GM19372 (cell line): ENCODE results near the gene LRRC74A.

Experiments
- ATAC-seq: cut with Tn5 transposase; IDR thresholded peaks from one replicate; pipeline ENCODE4 v1.9.1; 2021; ENCODE audit warnings: mild to moderate bottlenecking, low read depth, moderate library complexity; ENCODE audit not compliant: unreplicated experiment

The LRRC74A gene

DNA sequence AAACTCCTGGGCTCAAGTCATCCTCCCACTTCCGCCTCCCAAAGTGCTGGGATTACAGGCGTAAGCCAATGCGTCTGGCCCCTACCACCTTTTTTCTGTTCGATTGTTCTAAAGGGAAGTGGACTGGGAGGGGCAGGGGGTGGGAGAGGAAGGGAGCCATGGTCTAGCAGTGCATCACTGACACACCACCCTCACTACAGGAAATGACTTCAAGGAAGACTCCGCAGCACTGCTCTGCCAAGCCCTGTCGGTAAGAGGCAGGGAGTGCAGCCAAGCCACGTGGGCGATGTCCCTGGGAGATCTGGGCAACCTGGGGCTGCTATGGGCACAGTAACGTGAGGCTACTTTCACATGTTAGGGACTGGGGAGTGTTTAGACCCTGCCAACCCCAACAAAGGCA lies 18.0 kb downstream of the LRRC74A start:
- no peak for ATAC-seq

DNA sequence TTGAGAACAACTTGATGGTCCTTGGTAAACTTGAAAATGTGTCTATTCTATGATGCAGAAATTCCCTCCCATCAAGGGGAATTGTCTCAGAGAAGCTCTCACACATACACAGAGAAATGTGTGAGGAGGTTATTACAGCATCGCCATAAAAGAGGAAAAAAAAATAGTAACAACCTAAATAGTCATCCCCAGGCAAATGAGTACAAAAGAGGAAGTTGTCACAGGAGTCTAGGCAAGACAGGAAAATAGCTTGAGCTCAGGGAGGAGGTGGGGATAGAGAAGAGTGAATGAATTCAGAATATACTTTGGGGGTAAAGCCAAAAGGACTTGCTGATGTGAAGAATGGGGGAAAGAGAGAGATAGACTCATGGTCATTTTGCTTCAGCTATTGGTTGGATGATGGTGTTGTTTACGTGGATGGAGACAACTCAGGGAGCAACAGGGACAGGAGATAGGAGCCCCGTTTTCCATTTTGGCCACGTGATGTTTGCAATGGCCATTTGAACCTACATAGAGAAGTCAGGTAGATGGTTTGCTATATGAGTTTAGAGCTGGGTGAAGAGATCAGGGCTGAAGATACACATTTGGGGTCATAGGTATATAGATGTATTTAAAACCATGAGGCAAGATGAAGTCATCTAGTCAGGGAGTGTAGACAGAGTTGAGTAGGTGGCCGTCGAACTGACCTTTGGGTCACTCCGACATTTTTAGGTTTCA lies 20.3 kb downstream of the LRRC74A start:
- no peak for ATAC-seq

DNA sequence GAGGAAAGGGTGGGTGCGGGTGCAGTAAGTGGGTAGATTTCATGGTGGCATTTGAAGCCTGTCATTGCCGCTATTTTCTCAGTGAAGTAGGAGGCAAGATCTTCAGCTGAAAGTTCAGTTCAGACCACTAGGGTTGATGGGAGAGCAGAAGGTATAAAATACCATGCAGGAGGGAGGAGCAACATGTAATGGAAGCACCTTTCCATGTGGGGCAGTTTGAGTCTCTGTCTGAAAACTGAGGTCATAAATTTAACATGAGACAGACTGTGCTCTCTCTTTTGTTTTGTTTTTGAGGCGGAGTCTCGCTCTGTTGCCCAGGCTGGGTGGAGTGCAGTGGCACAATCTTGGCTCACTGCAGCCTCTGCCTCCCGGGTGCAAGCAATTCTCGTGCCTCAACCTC lies 22.7 kb downstream of the LRRC74A start:
- ATAC-seq, result no peak

DNA sequence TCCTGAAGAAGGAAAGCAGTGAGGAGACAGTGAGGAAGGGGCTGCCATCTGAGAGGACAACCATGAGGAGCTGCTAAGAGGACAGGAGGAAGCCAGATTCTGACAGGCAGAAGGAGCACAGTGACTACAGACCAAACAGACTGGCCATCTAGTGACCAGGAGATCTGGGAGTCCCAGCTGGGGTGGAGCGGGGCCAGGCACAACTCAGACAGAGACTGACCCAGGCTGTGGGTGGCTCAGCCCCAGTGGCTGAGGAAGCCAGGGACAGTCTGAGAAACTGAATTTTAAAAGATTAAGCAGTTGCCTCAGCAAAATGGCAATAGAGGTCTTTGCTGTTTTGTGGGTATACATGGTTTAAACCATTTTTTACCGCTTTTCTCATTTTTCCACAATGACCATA lies 28.9 kb downstream of the LRRC74A start:
- no peak for ATAC-seq

DNA sequence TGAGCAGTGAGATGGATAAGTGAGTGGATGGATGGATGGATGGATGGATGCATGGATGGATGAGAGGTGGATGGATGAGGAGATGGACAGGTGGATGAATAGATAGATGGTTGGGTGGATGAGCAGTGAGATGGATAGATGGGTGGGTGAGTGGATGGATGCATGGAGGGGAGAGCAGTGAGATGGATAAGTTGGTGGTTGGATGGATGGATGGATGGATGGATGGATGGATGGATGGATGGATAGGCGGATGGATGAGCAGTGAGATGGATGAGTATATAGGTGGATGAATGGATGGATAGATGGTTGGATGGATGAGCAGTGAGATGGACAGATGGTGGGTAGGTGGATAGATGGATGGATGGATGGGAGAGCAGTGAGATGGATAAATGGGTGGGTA lies 30.6 kb downstream of the LRRC74A start:
- ATAC-seq, result no peak

DNA sequence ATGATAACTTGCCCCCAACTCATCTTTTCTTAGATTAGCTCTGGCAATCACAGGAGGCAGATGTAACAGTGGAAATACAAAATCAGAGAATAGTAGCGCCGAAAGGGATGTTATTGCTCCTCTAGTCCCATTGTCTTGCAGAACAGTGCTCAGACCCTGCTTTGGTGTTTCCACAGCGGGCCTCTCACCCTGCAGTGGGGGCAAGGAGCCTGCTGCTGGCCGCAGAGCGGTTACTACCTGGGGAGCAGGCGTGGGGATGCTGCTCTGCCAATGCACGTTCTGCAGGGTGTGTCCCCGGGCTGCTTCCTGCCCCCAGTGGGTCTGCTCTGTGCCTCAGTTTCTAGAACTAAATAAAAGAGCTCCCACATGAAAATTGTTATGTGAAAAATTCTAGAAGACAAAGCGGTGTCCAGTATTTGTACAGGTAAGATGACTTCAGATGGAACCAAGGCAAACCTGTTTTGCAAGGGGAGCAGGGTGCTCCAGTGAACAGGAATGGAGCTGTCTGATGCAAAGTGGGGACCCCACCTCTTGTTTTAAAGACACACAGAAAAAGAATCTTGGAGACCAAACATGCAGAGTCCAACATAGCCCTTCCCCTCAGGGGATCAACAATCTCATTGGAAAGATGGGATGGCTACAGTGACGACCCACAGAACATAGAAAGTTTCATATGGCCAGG lies 35.5 kb downstream of the LRRC74A start:
- no peak for ATAC-seq

DNA sequence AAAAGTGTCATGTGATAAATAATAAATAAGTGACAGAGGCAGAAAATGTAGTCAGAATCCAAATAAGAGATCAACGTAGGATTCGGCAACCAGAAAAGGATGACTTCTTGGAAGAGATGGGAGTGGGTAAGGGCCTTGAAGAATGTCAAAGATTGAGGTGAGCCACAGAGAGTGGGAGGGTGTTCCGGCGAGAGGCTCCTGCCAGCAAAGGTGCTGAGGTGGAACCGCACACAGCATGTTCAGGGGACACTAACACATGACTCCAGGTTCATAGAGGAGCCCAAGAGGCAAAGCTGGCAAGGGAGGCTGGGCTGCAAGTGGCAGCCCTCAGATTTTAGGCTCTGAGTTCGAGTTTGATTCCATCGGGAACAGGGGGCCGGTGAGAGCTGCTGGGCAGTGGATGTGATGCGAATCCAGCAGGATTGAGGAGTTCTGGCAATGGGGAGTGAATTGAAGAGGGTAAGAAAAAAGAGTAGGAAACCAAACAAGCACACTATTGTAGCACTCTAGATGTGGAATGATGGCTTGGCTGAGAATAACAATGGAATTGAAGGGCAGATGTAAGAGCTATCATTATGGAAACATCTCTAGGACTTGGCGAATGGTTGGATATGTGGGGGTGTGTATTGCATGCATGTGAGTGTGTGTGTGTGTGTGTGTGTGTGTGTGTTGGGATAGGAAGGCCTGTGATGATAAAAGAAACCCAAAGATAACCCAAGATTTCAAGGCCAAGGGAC lies 36.5 kb downstream of the LRRC74A start:
- ATAC-seq, result no peak

DNA sequence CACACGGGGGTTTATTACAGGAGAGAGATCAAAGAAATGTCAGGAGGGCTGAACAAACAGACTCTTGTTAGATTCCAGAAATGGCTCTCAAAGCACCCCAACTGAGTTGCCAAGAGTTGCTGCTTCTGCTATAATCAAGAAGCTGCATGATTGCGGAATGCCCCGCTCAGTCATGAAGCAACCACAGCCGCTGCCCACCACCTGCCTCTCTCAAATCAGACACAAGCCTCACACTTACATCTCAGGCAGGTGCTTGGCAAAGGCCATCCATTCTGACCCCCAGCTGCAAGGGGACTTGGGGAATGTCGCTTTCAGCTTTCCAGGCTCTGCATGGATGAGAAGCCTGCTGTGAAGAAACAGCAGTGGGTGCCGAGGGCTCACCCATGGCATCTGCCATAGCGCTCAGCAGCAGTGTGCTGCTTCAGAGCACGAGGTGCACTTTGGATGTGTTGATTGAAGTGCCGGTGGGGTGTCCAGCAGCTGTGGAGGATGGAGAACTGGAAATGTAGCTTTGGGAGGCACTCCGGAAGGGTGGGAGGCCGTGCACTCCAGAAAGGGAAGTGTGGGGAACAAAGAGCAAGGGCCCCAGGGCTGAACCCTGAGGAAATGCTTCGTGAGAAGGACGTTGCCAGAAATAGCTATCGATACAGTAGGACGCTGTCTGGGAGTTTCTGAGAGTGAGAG lies 37.7 kb downstream of the LRRC74A start:
- ATAC-seq, result no peak

DNA sequence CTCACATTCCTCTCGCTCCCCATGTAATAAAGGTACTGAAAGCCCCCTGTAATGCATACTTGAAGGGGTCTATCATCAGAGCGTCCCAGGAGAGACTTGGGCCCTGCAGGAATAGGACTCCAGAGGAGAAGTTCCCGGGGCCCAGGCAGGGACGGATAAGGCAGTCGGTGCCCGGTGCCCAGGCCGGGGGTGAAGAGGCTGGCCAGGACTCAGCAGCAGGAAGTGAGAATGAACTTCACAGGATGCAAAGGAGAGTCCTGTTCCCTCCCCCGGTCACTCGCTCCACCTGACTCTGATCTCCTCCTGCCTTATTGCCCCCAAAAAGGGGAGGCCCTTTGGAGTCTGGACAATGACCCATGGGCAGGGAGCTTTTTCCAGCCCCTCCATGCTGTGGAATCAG lies 40.2 kb downstream of the LRRC74A start:
- no peak for ATAC-seq

DNA sequence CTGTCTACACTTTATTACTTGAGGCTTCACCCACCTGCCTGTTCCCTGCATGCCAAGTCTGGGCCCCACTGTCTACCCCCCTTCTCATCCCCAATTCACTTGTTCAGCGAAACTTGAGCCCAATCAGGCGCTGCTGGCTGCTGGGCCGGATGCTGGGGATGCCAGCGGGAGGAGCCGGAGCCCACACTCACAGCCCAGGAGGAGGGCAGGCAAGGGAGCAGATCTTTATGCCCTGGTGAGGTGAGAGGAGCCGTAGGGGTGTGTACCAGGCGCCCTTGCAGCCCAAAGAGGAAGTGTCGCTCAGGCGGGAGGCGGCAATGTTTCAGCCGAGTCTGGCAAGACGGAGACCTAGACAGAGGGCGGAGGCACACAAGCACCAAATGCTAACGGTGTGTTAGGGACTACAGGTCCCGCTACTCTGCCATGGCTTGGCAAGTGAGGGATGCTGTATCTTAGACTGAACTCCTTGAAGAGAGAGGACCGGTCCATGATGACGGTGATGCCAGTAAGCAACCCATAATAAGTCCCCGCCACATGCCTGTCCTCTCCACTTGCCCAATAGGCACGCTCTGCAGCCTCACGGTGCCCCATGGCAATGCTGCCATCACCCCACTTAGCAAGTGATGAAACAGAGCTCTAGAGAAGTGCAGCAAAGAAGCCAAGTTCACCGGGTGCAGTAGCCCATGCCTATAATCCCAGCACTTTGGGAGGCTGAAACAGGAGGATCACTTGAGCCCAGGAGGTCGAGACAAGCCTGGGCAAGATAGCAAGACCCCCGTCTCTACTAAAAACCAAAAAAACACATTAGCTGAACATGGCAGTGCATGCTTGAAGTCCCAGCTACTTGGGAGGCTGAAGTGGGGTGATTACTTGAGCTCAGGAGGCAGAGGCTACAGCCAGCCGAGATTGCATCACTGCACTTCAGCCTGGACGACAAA lies 41.6 kb downstream of the LRRC74A start:
- no peak for ATAC-seq

DNA sequence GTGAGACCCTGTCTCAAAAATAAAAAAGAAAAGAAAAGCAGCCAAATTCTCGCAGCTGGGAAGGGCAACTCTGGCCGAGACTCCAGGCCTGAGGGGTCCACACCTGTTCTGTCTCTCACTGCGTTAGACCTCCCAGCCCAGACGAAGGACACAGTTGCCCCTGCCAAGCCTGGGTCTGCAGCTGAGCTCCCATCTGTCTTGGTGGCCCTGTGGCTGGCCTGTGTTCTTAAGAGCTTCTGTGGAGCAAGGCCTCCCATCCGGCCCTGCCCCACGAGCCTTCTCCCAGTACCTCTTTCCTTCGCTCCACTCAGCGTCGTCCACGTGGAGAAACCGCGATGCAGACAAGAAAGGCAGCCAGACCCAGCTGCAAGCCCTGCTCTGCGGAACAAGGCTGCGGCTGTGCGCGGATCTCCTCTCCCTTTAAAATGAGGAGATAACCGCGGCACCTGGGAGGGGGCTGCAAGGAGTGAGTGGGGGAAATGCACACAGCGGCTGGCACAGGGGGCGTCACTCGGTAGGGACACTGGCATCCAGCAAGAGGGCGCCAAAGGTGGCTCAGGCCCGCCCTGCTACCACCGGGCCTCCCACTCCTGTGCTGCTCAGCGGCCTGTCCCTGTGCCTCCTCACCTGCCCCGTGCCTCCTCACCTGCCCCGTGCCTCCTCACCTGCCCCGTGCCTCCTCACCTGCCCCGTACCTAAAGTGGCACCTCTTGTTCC lies 42.4 kb downstream of the LRRC74A start:
- ATAC-seq, result no peak

DNA sequence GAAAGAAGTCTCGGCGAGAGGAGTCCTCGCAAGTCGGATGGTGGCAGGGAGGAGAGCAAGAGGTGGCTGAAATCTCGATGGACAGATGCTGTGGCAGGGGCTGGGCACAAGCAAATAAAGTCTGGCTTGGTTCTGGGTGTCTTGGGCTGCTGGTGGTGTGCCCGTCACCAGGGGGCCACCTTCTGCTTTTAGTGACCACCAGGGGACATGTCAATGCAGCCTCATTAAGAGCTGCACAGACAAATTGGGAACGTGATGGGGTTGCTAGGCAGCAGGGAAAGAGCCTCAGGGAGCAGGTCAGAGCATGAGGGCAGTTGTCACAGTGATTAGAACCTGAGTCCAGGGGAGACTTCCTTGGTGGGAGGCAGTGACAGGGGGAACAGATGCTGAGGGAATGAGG lies 44.0 kb downstream of the LRRC74A start:
- no peak for ATAC-seq

DNA sequence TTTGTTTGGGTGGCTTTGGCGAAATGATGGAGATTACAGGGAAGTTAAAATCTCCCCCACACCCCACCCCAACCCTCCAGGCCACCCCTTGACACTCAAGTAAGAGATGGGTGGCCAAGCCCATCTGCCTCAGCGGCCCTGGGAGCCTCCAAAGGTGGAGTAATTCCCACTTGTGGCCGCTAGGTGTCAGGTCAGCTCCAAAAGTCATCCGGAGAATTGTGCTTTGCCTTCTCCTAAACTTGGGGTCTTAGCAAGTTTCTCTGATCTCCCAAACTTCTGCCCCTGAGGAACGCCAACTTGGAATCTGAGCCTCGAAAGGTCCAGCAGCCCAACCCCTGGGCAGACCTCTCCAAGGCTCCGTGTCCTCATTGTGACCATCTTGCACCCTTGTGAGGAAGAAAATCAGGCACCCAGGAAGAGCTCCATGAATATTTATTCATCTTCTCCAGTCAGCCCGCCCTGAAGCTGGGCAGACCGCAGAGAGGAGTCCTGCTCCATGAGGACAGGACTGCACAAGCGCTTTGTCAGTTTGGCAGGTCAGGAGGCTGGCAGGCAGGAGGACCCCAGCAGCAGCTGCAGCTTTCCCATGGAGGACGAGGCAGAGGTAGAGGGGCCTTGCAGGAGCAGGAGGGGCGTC lies 46.7 kb downstream of the LRRC74A start:
- no peak for ATAC-seq

DNA sequence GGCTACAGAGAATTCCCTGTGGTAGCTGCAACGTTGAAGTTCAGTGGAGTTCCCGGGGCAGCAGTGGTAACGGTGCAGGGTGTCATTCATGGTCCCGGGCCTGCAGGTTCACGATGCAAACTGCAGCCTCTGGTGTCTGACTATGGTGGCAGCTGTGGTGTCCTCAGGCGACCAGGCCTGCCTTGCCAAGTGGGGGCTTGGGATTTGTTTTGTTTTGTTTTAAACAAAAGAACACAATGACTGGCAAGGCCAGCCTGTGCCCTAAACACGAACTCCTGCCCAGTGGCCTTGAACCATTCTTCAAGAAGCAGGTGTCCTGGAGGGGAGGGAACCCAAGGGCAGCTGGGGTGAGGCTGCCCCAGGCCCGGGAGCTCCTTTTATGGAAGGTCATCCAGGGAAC lies 48.5 kb downstream of the LRRC74A start:
- ATAC-seq, result no peak

DNA sequence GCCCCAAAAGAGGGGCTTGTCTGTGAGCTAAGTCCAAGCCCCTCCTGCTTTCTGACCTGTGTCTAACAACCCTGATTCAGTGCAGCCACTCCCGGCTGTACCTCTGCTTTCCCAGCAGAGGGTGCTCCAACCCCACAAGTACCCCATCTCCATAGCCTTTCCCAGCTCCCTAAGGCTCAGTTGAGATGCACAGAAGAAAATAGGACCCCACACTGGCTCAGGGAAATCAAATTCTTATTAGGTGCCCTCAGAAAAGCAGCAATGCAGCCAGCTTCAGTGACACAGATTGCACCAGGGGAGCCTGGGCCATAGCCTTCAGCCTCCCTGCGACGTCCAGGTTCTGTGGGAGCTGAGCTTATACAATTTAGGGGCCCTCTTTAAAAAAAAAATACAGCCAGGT lies 49.9 kb downstream of the LRRC74A start:
- ATAC-seq, result no peak

DNA sequence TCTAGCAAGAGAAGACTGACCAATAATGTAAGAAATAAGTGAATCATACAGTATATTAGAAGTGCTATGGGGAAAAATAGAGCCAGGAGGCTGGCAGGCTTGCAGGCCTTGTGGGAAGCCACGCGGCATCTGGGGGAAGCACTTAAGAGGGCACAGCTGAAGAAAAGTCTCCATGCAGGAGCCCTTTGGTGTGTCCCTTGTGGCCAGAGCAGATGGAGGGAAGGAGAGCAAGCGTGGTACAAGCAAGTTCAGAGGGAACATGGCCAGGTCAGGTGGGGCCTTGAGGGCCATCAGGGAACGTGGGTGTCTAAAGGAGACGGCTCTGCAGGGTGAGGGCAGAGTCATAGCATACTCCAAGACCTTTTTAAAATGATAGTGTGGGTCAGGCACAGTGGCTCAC lies 51.7 kb downstream of the LRRC74A start:
- no peak for ATAC-seq

DNA sequence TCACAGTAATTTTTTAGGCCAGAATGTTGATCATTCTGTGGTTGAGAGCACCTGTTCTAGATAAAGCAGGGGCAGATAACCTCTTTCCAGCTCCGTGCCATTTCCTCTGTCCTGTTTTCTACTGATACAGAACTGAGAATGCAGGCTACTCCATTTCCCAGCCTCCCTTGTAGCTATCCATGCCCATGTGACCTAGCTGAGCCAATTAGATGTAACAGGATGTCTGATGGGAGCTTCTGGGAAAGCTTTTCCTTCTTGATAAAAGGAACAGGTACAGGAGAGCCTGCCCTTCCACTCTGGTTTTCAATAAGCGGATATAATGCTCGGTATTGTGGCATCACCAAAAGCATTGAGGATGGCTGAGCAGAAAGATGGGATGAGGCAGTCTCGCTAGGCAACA lies 54.2 kb downstream of the LRRC74A start:
- ATAC-seq, result no peak

DNA sequence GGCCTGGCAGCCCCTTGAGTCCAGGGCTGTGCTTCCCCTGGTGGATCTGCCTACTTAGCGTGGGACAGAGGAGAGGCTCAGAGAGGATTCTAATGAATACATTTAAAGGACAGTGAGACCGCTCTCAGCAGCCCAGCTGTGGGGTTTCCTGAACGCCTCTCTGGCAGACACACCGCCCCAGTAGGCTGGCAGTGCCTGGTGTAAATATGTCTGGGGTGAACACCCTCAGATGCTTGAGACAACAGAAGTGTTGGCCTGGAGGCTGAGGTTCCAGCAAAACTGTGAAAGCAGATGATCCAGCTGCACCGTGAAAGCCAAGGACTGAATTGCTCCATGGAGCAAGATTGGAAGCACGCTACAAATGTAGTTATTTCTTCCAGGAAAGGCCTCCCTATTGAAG lies 55.1 kb downstream of the LRRC74A start:
- no peak for ATAC-seq

DNA sequence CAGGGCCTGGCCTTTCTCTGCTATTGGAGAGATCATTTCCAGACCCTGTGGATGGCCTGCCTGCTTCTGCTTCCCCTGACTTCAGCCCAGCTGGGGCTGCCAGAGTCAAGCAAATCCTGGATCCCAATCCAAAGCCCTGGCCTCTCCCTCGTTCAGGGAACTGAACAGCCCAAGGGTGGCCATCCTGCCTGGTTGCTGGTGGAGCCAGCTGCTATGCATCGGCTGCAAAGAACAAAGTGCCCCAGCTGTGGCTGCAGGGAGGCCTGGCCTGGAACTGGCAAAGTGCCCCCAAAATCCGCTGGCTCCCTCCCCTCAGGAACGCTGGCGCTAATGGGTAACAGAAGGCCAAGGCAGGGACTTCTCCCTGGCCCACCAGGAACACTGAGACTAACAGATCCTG lies 56.4 kb downstream of the LRRC74A start:
- ATAC-seq, result no peak
